ENCODE measurements around the gene ST7. TPM values are rescaled to one million over a fixed set of nuclear protein-coding genes. Genes with fewer than 3 reads are reported as not detected.

The ST7 gene
- total and polyA plus RNA-seq, 4 donors: 22.4 to 57.2 (median 41.6) TPM

- Histone ChIP-seq H3K4me1 (ENCODE audit: control insufficient read depth in 5 of 5, insufficient read depth in 5 of 5, low read length in 5 of 5) (peaks cover 0 to 3% (median 0%) of the 10 kb centered on the region in 5 donors), H3K27ac (ENCODE audit: low read depth in 1 of 2, low read length in 1 of 2) (no peak overlapping the region), H3K9ac (ENCODE audit: insufficient read depth in 1 of 2, low read length in 2 of 2) (no peak overlapping the region), H3K27me3 (ENCODE audit: control insufficient read depth in 3 of 3, insufficient read depth in 3 of 3, low read length in 2 of 3) (no peaks in the 10 kb centered on the region), H3K4me3 (no peak overlapping the region), H3K36me3 (ENCODE audit: control insufficient read depth in 4 of 4, insufficient read depth in 4 of 4, low read length in 4 of 4) (no peaks in the 10 kb centered on the region), H3K9me3 (ENCODE audit: control insufficient read depth in 4 of 4, insufficient read depth in 3 of 4, low read length in 3 of 4) (no peaks in the 10 kb centered on the region)
- TF ChIP-seq CTCF (IDR thresholded peaks at IDR 0.05; ENCODE audit: control extremely low read depth, extremely low read depth): peak; percentile 79
- 32 to 43% methylated on average over 25 of the region's 25 CpGs for WGBS, 2 donors
- peak; percentile 79 to 88 (median 83) for DNase-seq
- peak; percentile 86 for ATAC-seq (ENCODE audit: insufficient read depth, low FRiP score)
These were observed 23.1 kb upstream of the ST7 start for GRCh38 chr7:116929914-116930913.

GRCh38 chr7:116932566-116932965 lies 20.7 kb upstream of the ST7 start:
- H3K27me3 ChIP-seq (ENCODE audit: control insufficient read depth in 3 of 3, insufficient read depth in 3 of 3, low read length in 2 of 3): no peaks in the 10 kb centered on the region
- DNase-seq (no peak), ATAC-seq (ENCODE audit: insufficient read depth, low FRiP score) (no peak)
- H3K27ac ChIP-seq (ENCODE audit: low read depth in 1 of 2, low read length in 1 of 2): no peak overlapping the region
- no peak for TF ChIP-seq CTCF (IDR thresholded peaks at IDR 0.05; ENCODE audit: control extremely low read depth, extremely low read depth)
- peaks cover 0 to 3% (median 0%) of the 10 kb centered on the region in 5 donors for H3K4me1 ChIP-seq (ENCODE audit: control insufficient read depth in 5 of 5, insufficient read depth in 5 of 5, low read length in 5 of 5)
- H3K9ac ChIP-seq (ENCODE audit: insufficient read depth in 1 of 2, low read length in 2 of 2): no peak overlapping the region
- no peaks in the 10 kb centered on the region for H3K36me3 ChIP-seq (ENCODE audit: control insufficient read depth in 4 of 4, insufficient read depth in 4 of 4, low read length in 4 of 4)
- WGBS, 2 donors: 96 to 97% methylated on average over 7 of the region's 7 CpGs
- H3K9me3 ChIP-seq (ENCODE audit: control insufficient read depth in 4 of 4, insufficient read depth in 3 of 4, low read length in 3 of 4): no peaks in the 10 kb centered on the region
- no peak overlapping the region for H3K4me3 ChIP-seq

- WGBS, 2 donors: 79 to 84% methylated on average over 3 of the region's 3 CpGs
- Histone ChIP-seq H3K9me3 (ENCODE audit: control insufficient read depth in 4 of 4, insufficient read depth in 3 of 4, low read length in 3 of 4) (no peaks in the 10 kb centered on the region), H3K36me3 (ENCODE audit: control insufficient read depth in 4 of 4, insufficient read depth in 4 of 4, low read length in 4 of 4) (no peaks in the 10 kb centered on the region), H3K4me1 (ENCODE audit: control insufficient read depth in 5 of 5, insufficient read depth in 5 of 5, low read length in 5 of 5) (peaks cover 0 to 3% (median 0%) of the 10 kb centered on the region in 5 donors), H3K4me3 (no peak overlapping the region), H3K9ac (ENCODE audit: insufficient read depth in 1 of 2, low read length in 2 of 2) (no peak overlapping the region), H3K27me3 (ENCODE audit: control insufficient read depth in 3 of 3, insufficient read depth in 3 of 3, low read length in 2 of 3) (no peaks in the 10 kb centered on the region), H3K27ac (ENCODE audit: low read depth in 1 of 2, low read length in 1 of 2) (no peak overlapping the region)
- ATAC-seq (ENCODE audit: insufficient read depth, low FRiP score) (no peak), DNase-seq (no peak)
- no peak for TF ChIP-seq CTCF (IDR thresholded peaks at IDR 0.05; ENCODE audit: control extremely low read depth, extremely low read depth)
These were observed 19.8 kb upstream of the ST7 start for GRCh38 chr7:116933465-116933864.
